IMR-90 (cell line): ENCODE data around the gene TSHZ3. TPM values are rescaled to one million over a fixed set of nuclear protein-coding genes. Genes with fewer than 3 reads are reported as not detected.

ENCODE experiments used
- ATAC-seq: fragments of 200-7000 bp; cut with Tn5 transposase; 2 replicates; pipeline ENCODE4 v1.9.1; 2020; ENCODE audit warnings: low read depth, mild to moderate bottlenecking, moderate library complexity
- BruUV-seq: library from RNA; stranded (reverse); fragments of 400-500 nt; replicated peaks from 2 replicates; lab custom pipeline; 2021; lab: Mats Ljungman, UMichigan
- CTCF ChIA-PET: fragments of 300-600 bp; formaldehyde crosslinking; extraction: SDS; loops from one replicate; lab custom pipeline; 2021; ENCODE audit warnings: antibody characterized with exemption; lab: Yijun Ruan, JAX
- POLR2A ChIA-PET: fragments of 300-600 bp; sonication (Branson Sonifier 250); formaldehyde crosslinking; loops from one replicate; lab custom pipeline; 2022; ENCODE audit warnings: antibody characterized with exemption; ENCODE audit not compliant: unreplicated experiment; lab: Charles Lee
- DNase-seq: peaks from one replicate; pipeline ENCODE4 v3.0.0; 2013
- H2AFZ ChIP-seq: replicated peaks from 2 replicates; pipeline ENCODE3; 2013; ENCODE audit warnings: low read length, mild to moderate bottlenecking; ENCODE audit not compliant: poor library complexity
- H2AK5ac ChIP-seq: 2 replicates; pipeline ENCODE4 v1.6.1; 2013; ENCODE audit warnings: low read depth, low read length, inconsistent platforms
- H2AK9ac ChIP-seq: replicated peaks from 2 replicates; pipeline ENCODE3; 2013; ENCODE audit warnings: mild to moderate bottlenecking, low read depth, low read length, moderate library complexity; ENCODE audit not compliant: poor library complexity
- H2BK120ac ChIP-seq: 2 replicates; pipeline ENCODE4 v1.6.1; 2013; ENCODE audit warnings: low read depth, low read length, inconsistent platforms
- H2BK15ac ChIP-seq: 3 replicates; pipeline ENCODE4 v1.6.1; 2013; ENCODE audit warnings: low read depth, low read length, inconsistent platforms
- H2BK20ac ChIP-seq: 2 replicates; pipeline ENCODE4 v1.6.1; 2013; ENCODE audit warnings: low read depth, mild to moderate bottlenecking, inconsistent platforms, low read length, moderate library complexity
- H2BK5ac ChIP-seq: 2 replicates; pipeline ENCODE4 v1.6.1; 2013; ENCODE audit warnings: mild to moderate bottlenecking, low read depth, low read length, inconsistent platforms; ENCODE audit not compliant: poor library complexity, severe bottlenecking
- H3K14ac ChIP-seq: replicated peaks from 2 replicates; pipeline ENCODE4 v1.6.1; 2013; ENCODE audit warnings: low read depth, low read length, inconsistent platforms
- H3K18ac ChIP-seq: 2 replicates; pipeline ENCODE4 v1.6.1; 2013; ENCODE audit warnings: low read depth, low read length, control low read depth
- H3K23ac ChIP-seq: 2 replicates; pipeline ENCODE4 v1.6.1; 2013; ENCODE audit warnings: low read depth, low read length, inconsistent platforms
- H3K27ac ChIP-seq: 2 replicates; pipeline ENCODE4 v1.5.1; 2013; ENCODE audit warnings: mild to moderate bottlenecking, control low read depth, low read length; ENCODE audit not compliant: insufficient read depth
- H3K27me3 ChIP-seq: 2 replicates; pipeline ENCODE4 v1.6.1; 2013; ENCODE audit warnings: low read length; ENCODE audit not compliant: control insufficient read depth, insufficient read depth
- H3K36me3 ChIP-seq: 2 replicates; pipeline ENCODE4 v1.6.1; 2013; ENCODE audit warnings: low read length, mixed read lengths; ENCODE audit not compliant: control insufficient read depth, insufficient read depth
- H3K4ac ChIP-seq: 2 replicates; pipeline ENCODE4 v1.6.1; 2013; ENCODE audit warnings: low read depth, low read length, inconsistent platforms
- H3K4me1 ChIP-seq: 2 replicates; pipeline ENCODE4 v1.6.1; 2013; ENCODE audit warnings: low read length, mixed read lengths; ENCODE audit not compliant: control insufficient read depth, insufficient read depth
- H3K4me2 ChIP-seq: 2 replicates; pipeline ENCODE4 v1.6.1; 2013; ENCODE audit warnings: low read depth, mild to moderate bottlenecking, control low read depth, low read length, moderate library complexity
- H3K4me3 ChIP-seq: 2 replicates; pipeline ENCODE4 v1.5.1; 2013; ENCODE audit warnings: low read depth, mild to moderate bottlenecking, control low read depth, low read length, moderate library complexity; ENCODE audit not compliant: insufficient read depth
- H3K56ac ChIP-seq: 2 replicates; pipeline ENCODE4 v1.6.1; 2013; ENCODE audit warnings: low read length, inconsistent platforms; ENCODE audit not compliant: insufficient read depth; ENCODE audit errors: extremely low read depth
- H3K79me1 ChIP-seq, 2 experiments: 2 replicates each; pipeline ENCODE4 v1.6.1; 2013; ENCODE audit warnings: low read length in 2 of 2, inconsistent platforms in 1 of 2, low read depth in 1 of 2
- H3K9ac ChIP-seq: 2 replicates; pipeline ENCODE4 v1.6.1; 2013; ENCODE audit warnings: low read depth, low read length, control low read depth
- H3K9me1 ChIP-seq: 2 replicates; pipeline ENCODE4 v1.6.1; 2013; ENCODE audit warnings: low read length, inconsistent platforms; ENCODE audit not compliant: insufficient read depth
- H3K9me3 ChIP-seq: 2 replicates; pipeline ENCODE4 v1.6.1; 2013; ENCODE audit warnings: low read length; ENCODE audit not compliant: control insufficient read depth, insufficient read depth
- H4K20me1 ChIP-seq: 2 replicates; pipeline ENCODE4 v1.6.1; 2013; ENCODE audit warnings: low read length, inconsistent platforms; ENCODE audit not compliant: insufficient read depth
- H4K5ac ChIP-seq: 2 replicates; pipeline ENCODE4 v1.6.1; 2013; ENCODE audit warnings: mild to moderate bottlenecking, low read depth, low read length, control low read depth
- H4K8ac ChIP-seq, 2 experiments: 2 replicates each; pipeline ENCODE4 v1.6.1; 2013; ENCODE audit warnings: low read depth in 2 of 2, low read length in 2 of 2, control low read depth in 1 of 2, inconsistent platforms in 1 of 2
- H4K91ac ChIP-seq: 2 replicates; pipeline ENCODE4 v1.6.1; 2013; ENCODE audit warnings: low read depth, low read length, inconsistent platforms; ENCODE audit not compliant: insufficient read depth
- CEBPB ChIP-seq: IDR thresholded peaks from 2 replicates; pipeline ENCODE4 v1.6.1; 2012; ENCODE audit warnings: low read depth, low read length, improper control_type of control experiment
- CHD1 ChIP-seq: IDR thresholded peaks from 2 replicates; pipeline ENCODE4 v1.6.1; 2012; ENCODE audit warnings: low read depth, low read length, improper control_type of control experiment
- FOS ChIP-seq: fragments of 150-350 bp; IDR thresholded peaks from 2 replicates; pipeline ENCODE4 v1.6.1; 2016; ENCODE audit warnings: low read depth, low read length
- MAFK ChIP-seq: IDR thresholded peaks from 2 replicates; pipeline ENCODE4 v1.6.1; 2012; ENCODE audit warnings: low read depth, low read length, improper control_type of control experiment
- MAZ ChIP-seq: IDR thresholded peaks from 2 replicates; pipeline ENCODE4 v1.6.1; 2012; ENCODE audit warnings: low read depth, mild to moderate bottlenecking, low read length, improper control_type of control experiment, moderate library complexity, borderline replicate concordance
- MXI1 ChIP-seq: IDR thresholded peaks from 2 replicates; pipeline ENCODE4 v1.6.1; 2012; ENCODE audit warnings: low read depth, mild to moderate bottlenecking, low read length, moderate library complexity, borderline replicate concordance
- NFE2L2 ChIP-seq: fragments of 150-350 bp; IDR thresholded peaks from 2 replicates; pipeline ENCODE4 v1.6.1; 2016; ENCODE audit warnings: low read depth, mild to moderate bottlenecking, low read length
- POLR2A ChIP-seq: IDR thresholded peaks from 2 replicates; pipeline ENCODE4 v1.6.1; 2012; ENCODE audit warnings: mild to moderate bottlenecking, low read depth, low read length
- RAD21 ChIP-seq: IDR thresholded peaks from 2 replicates; pipeline ENCODE4 v1.6.1; 2012; ENCODE audit warnings: low read length, improper control_type of control experiment
- RCOR1 ChIP-seq: IDR thresholded peaks from 2 replicates; pipeline ENCODE4 v1.6.1; 2012; ENCODE audit warnings: mild to moderate bottlenecking, low read length, improper control_type of control experiment; ENCODE audit not compliant: insufficient replicate concordance
- RFX5 ChIP-seq: IDR thresholded peaks from 2 replicates; pipeline ENCODE4 v1.8.0; 2012; ENCODE audit warnings: low read depth, mild to moderate bottlenecking, low read length, moderate library complexity
- SMC3 ChIP-seq: fragments of 150-350 bp; IDR thresholded peaks from 2 replicates; pipeline ENCODE4 v1.6.1; 2016; ENCODE audit warnings: low read depth, mild to moderate bottlenecking, antibody characterized with exemption, low read length, moderate library complexity
- WGBS, 2 experiments: methylation state at CpG; one replicate each; pipeline versions ENCODE4 v1.1.5 to v1.1.7; 2013; ENCODE audit warnings: missing lambda C conversion rate in 2 of 2; ENCODE audit not compliant: insufficient read length in 1 of 2; ENCODE audit errors: extremely low coverage in 2 of 2; 5-methylcytosine and 5-hydroxymethylcytosine counted together
- dilution Hi-C: fragments of 300-500 bp; cut with HindIII; formaldehyde crosslinking; loops from one replicate; pipeline ENCODE4 v1.14.3; 2018; ENCODE audit warnings: low sequenced_read_pairs; ENCODE audit not compliant: unreplicated experiment
- in situ Hi-C: fragments of 300-500 bp; cut with MboI; formaldehyde crosslinking; loops from 3 replicates; pipeline ENCODE4 v1.14.3; 2019; ENCODE audit warnings: low sequenced_read_pairs, inconsistent platforms, mixed read lengths
- intact Hi-C: fragments of 100-400 bp; cut with micrococcal nuclease; formaldehyde crosslinking; loops from 2 replicates; pipeline ENCODE4 v1.10.0; 2022
- polyA plus RNA-seq, 3 experiments: library from polyadenylated mRNA; depleted of rRNA; stranded (reverse); fragments of >200 nt; gene quantifications; 2 replicates each; pipeline ENCODE4 v1.2.3, GENCODE V29; 2012; ENCODE audit warnings: low replicate concordance in 1 of 3
- total RNA-seq: library from RNA; depleted of rRNA; stranded (reverse); fragments of >200 nt; gene quantifications from 2 replicates; pipeline ENCODE4 v1.2.3, GENCODE V29; 2012
- TF ChIP-seq, protein P1 (sequence below): fragments of 150-350 bp; IDR thresholded peaks from 2 replicates; pipeline ENCODE4 v1.6.1; 2017; ENCODE audit warnings: mild to moderate bottlenecking, antibody characterized with exemption, low read length, low read depth
- TF ChIP-seq, protein P2 (sequence below): conservative IDR thresholded peaks from 2 replicates; pipeline ENCODE4 v1.5.1; 2012; ENCODE audit warnings: mild to moderate bottlenecking, low read depth, low read length, improper control_type of control experiment

Gene TSHZ3
- total and polyA plus RNA-seq, 2 of the 4 experiments (the other 2 are of a cell fraction) = 8.1 to 13.0 TPM

DNA sequence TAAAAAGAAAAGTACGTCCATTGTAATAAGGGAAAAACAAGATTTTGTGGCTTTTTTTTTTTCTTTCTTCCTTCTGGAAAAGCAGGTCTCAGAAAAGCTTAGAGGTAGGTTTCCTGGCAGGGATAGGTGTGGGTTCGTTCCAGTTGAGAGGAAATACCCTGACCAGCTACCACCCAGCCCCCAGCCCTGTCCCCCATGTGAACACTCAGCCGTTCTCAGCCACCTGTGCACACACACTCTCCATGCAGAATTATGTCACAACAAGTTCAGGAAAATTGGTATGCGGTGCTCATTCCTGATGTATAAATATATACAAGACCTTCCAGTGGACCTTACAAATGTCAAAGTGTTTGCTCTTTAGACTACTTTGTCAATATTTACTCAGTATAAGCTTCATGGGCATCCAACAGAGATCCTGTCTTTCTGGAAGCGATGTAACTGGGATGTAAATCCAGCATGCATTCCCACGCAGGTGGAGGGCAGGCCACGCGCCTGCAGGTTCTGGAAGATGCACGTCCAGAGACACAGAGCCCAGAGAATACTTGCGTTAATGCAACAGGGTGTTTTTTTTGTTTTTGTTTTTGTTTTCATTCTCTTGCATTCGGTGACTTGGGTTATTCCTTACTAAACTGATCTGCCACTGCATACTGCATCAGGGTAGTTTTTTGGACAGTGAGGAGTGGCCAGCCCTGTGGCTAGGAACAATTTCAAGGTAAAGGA lies 68.8 kb downstream of the TSHZ3 start (continued):
- TF ChIP-seq SMC3 = no peak

DNA sequence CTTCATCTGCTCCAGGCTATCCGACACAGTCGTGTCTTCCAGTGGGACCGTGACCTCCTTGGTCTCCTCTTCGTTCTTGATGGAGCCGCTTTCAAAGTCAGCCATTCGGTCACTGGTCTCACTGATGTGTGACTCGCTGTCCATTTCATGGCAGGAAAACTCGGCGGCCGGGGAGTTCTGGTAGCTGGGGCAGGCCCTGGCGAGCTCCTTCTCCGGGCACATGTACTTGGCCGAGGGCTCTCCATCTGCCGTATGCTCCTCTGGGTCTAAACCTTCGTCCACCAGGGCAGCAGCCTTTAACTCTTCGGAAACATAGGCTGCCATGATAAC lies 69.8 kb downstream of the TSHZ3 start:
- H2AK5ac ChIP-seq = no peak overlapping the region
- H4K8ac ChIP-seq = no peak overlapping the region
- H3K4me2 ChIP-seq = no peak overlapping the region
- H3K4me3 ChIP-seq = no peak overlapping the region
- no peak overlapping the region for H3K4ac ChIP-seq
- no peak overlapping the region for H4K5ac ChIP-seq
- H3K36me3 ChIP-seq = peaks cover 39% of the 10 kb centered on the region
- H3K27me3 ChIP-seq = no peaks in the 10 kb centered on the region
- H3K56ac ChIP-seq = no peak overlapping the region
- H3K18ac ChIP-seq = no peak overlapping the region
- in situ Hi-C loops = no loop called here
- no peak overlapping the region for H3K14ac ChIP-seq
- H3K23ac ChIP-seq = no peak overlapping the region
- H3K9me3 ChIP-seq = no peaks in the 10 kb centered on the region
- no peak overlapping the region for H4K91ac ChIP-seq
- H3K9ac ChIP-seq = no peak overlapping the region
- H2BK15ac ChIP-seq = no peak overlapping the region
- no TSS peak for BruUV-seq
- H4K20me1 ChIP-seq = peaks cover 52% of the 10 kb centered on the region
- H3K4me1 ChIP-seq = peaks cover 6% of the 10 kb centered on the region; the same call in 1 of the 2 replicates
- ChIA-PET POLR2A (no interaction called here), CTCF (no interaction called here)
- intact Hi-C loops = no loop called here
- no peak overlapping the region for H2AK9ac ChIP-seq
- no peak overlapping the region for H2BK5ac ChIP-seq
- DNase-seq = no peak
- H3K9me1 ChIP-seq = peaks cover 31% of the 10 kb centered on the region
- H2AFZ ChIP-seq = no peak overlapping the region
- dilution Hi-C loops = no loop called here
- H3K27ac ChIP-seq = no peak overlapping the region
- WGBS, 2 experiments = 98% methylated on average over 12 of the region's 16 CpGs; no CpG with 5 or more reads in 1 of the 2 experiments
- ATAC-seq = no peak
- H3K79me1 ChIP-seq = peaks cover 70 to 88% of the 10 kb centered on the region in 2 experiments
- TF ChIP-seq MAFK (no peak), MAZ (no peak), RFX5 (no peak), NFE2L2 (no peak), RCOR1 (no peak), MXI1 (no peak), POLR2A (no peak), CEBPB (no peak), FOS (no peak), RAD21 (no peak), CHD1 (no peak)
- TF ChIP-seq, protein P1, sequence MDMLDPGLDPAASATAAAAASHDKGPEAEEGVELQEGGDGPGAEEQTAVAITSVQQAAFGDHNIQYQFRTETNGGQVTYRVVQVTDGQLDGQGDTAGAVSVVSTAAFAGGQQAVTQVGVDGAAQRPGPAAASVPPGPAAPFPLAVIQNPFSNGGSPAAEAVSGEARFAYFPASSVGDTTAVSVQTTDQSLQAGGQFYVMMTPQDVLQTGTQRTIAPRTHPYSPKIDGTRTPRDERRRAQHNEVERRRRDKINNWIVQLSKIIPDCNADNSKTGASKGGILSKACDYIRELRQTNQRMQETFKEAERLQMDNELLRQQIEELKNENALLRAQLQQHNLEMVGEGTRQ = no peak
- TF ChIP-seq, protein P2, sequence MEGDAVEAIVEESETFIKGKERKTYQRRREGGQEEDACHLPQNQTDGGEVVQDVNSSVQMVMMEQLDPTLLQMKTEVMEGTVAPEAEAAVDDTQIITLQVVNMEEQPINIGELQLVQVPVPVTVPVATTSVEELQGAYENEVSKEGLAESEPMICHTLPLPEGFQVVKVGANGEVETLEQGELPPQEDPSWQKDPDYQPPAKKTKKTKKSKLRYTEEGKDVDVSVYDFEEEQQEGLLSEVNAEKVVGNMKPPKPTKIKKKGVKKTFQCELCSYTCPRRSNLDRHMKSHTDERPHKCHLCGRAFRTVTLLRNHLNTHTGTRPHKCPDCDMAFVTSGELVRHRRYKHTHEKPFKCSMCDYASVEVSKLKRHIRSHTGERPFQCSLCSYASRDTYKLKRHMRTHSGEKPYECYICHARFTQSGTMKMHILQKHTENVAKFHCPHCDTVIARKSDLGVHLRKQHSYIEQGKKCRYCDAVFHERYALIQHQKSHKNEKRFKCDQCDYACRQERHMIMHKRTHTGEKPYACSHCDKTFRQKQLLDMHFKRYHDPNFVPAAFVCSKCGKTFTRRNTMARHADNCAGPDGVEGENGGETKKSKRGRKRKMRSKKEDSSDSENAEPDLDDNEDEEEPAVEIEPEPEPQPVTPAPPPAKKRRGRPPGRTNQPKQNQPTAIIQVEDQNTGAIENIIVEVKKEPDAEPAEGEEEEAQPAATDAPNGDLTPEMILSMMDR = no peak
- H2BK20ac ChIP-seq = no peak overlapping the region
- no peak overlapping the region for H2BK120ac ChIP-seq
